K562 (cell line): Measurements from ENCODE around the gene ZNF865. TPM values are rescaled to one million over a fixed set of nuclear protein-coding genes. Genes with fewer than 3 reads are reported as not detected.

ENCODE experiments used
- CBX2 ChIP-seq: fragments of 200-600 bp; sonication (generic); IDR thresholded peaks from one replicate; pipeline ENCODE4 v1.6.1; 2012; ENCODE audit warnings: mild to moderate bottlenecking, low read length, inconsistent platforms; ENCODE audit not compliant: insufficient read depth, poor library complexity, severe bottlenecking
- CBX8 ChIP-seq: fragments of 200-600 bp; sonication (generic); IDR thresholded peaks from 2 replicates; pipeline ENCODE4 v1.6.1; 2012; ENCODE audit warnings: borderline replicate concordance, mixed run types, low read depth, mild to moderate bottlenecking, moderate library complexity, mixed read lengths, low read length, control low read depth, inconsistent platforms; ENCODE audit not compliant: poor library complexity, severe bottlenecking; ENCODE audit errors: extremely low read depth
- MXI1 ChIP-seq: IDR thresholded peaks from 2 replicates; pipeline ENCODE4 v1.6.1; 2011; ENCODE audit warnings: low read depth, mild to moderate bottlenecking, improper control_type of control experiment, low read length
- NONO ChIP-seq, 2 experiments: fragments of 200-400 bp in 1 of 2; fragments of 450-650 bp in 1 of 2; formaldehyde crosslinking in 1 of 2; IDR thresholded peaks; 2 replicates each; pipeline ENCODE4 v1.6.1; 2017; ENCODE audit warnings: low read depth in 2 of 2, mild to moderate bottlenecking in 2 of 2, moderate library complexity in 2 of 2, low read length in 1 of 2
- RBM17 ChIP-seq: fragments of 200-400 bp; formaldehyde crosslinking; IDR thresholded peaks from 2 replicates; pipeline ENCODE4 v1.6.1; 2017; ENCODE audit warnings: low read depth, mild to moderate bottlenecking, low read length, borderline replicate concordance
- ZNF431 ChIP-seq: sonication (generic); formaldehyde crosslinking; IDR thresholded peaks from 2 replicates; pipeline ENCODE4 v1.8.0; 2022; ENCODE audit warnings: mild to moderate bottlenecking, missing genetic modification reagents
- ZNF551 ChIP-seq: fragments of 250-450 bp; sonication (Bioruptor Pico); IDR thresholded peaks from 2 replicates; pipeline ENCODE4 v1.5.0; 2021; ENCODE audit warnings: mild to moderate bottlenecking, moderate library complexity
- polyA plus RNA-seq, 8 experiments: library from polyadenylated mRNA; depleted of rRNA in 4 of 8; stranded (reverse) in 5 of 8; unstranded in 3 of 8; fragments of >200 nt; fragmentation: Nextera tagmentation in 2 of 8; fragmentation: Illumina TruSeq in 1 of 8; extraction: Ambion mirVana in 2 of 8; extraction: Trizol in 1 of 8; gene quantifications; 2 replicates each; pipeline versions ENCODE4 v1.2.1 to v1.2.3, GENCODE V29; 2011 to 2014; ENCODE audit warnings: inconsistent platforms in 1 of 8, missing spikeins in 1 of 8
- total RNA-seq, 7 experiments: library from RNA; depleted of rRNA in 6 of 7; stranded (reverse); fragments of >200 nt in 6 of 7; fragmentation: Illumina TruSeq in 2 of 7; extraction: Trizol in 2 of 7; gene quantifications; 2 replicates each; pipeline versions ENCODE4 v1.2.1 to v1.2.3, GENCODE V29; 2011 to 2021; ENCODE audit warnings: low replicate concordance in 1 of 7
- TF ChIP-seq, protein P1 (sequence below): fragments of 200-600 bp; sonication (generic); IDR thresholded peaks from one replicate; pipeline ENCODE4 v1.6.1; 2012; ENCODE audit warnings: mild to moderate bottlenecking, low read depth, low read length, inconsistent platforms
- TF ChIP-seq, protein P2 (sequence below): fragments of 250-450 bp; sonication (Bioruptor Pico); IDR thresholded peaks from 2 replicates; pipeline ENCODE4 v1.5.0; 2020; ENCODE audit warnings: mild to moderate bottlenecking
- TF ChIP-seq, protein P3 (sequence below): fragments of 250-450 bp; sonication (Bioruptor Pico); IDR thresholded peaks from 2 replicates; pipeline ENCODE4 v1.8.0; 2021; ENCODE audit warnings: mild to moderate bottlenecking, moderate library complexity

ZNF865 gene
- total and polyA plus RNA-seq, 9 of the 15 experiments (the other 6 are each of a cell fraction or from before 2014, with no cell fraction given) = 0.40 to 18.8 (median 1.6) TPM; not detected in 2

DNA sequence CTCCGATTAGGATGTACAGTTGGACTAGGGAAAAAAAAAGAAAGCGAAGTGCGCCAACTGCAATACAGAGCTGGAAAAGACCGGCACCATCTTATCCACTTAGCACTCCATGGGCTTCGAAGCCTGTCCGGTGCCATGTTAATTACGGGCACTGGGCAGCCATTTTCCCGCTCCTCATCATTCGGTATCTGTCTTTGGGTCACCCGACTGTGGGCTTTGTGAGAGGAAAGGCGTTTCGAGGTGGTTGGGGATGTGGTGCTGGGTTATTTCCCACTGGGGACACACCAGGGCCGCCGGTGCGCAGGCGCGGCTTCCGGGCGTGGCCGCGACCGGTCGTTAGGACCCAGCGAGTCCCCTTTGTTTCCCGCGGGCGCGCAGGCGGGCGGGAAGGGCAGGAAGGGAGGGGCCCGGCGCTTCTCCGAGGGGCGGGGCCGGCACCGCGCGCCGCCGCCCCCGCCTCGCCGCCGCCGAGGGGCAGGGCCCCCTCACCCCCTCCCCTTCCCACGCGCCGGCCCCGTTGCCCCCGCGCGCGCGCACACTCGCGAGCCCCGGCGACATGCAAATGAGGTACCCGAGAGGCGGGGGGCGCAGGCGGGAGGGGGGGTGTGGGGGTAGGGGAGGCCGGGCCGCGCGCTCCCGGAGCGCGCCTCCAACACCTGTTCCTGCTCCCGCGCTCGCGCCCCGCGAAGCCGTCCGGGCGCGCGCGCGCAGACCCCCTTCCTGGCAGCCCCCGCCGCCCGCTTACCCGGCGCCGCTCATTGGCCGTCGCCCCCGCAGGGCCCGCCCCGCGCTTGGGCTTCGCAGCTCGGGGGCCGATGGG, 5.4 kb upstream of the ZNF865 start, which contains the start of gene ZNF524 (continued):
- TF ChIP-seq MXI1 (peak; percentile 53; the same call in 1 of the 2 replicates), NONO (IDR thresholded peaks at IDR 0.05; ENCODE audit: low read depth in 2 of 2, low read length in 1 of 2) (no peak; a peak in 1 of 4 replicates), ZNF431 (CRISPR knock-in tag) (no peak), CBX8 (no peak), RBM17 (no peak), CBX2 (no peak), ZNF551 (CRISPR knock-in tag) (no peak)
- TF ChIP-seq, protein P1, sequence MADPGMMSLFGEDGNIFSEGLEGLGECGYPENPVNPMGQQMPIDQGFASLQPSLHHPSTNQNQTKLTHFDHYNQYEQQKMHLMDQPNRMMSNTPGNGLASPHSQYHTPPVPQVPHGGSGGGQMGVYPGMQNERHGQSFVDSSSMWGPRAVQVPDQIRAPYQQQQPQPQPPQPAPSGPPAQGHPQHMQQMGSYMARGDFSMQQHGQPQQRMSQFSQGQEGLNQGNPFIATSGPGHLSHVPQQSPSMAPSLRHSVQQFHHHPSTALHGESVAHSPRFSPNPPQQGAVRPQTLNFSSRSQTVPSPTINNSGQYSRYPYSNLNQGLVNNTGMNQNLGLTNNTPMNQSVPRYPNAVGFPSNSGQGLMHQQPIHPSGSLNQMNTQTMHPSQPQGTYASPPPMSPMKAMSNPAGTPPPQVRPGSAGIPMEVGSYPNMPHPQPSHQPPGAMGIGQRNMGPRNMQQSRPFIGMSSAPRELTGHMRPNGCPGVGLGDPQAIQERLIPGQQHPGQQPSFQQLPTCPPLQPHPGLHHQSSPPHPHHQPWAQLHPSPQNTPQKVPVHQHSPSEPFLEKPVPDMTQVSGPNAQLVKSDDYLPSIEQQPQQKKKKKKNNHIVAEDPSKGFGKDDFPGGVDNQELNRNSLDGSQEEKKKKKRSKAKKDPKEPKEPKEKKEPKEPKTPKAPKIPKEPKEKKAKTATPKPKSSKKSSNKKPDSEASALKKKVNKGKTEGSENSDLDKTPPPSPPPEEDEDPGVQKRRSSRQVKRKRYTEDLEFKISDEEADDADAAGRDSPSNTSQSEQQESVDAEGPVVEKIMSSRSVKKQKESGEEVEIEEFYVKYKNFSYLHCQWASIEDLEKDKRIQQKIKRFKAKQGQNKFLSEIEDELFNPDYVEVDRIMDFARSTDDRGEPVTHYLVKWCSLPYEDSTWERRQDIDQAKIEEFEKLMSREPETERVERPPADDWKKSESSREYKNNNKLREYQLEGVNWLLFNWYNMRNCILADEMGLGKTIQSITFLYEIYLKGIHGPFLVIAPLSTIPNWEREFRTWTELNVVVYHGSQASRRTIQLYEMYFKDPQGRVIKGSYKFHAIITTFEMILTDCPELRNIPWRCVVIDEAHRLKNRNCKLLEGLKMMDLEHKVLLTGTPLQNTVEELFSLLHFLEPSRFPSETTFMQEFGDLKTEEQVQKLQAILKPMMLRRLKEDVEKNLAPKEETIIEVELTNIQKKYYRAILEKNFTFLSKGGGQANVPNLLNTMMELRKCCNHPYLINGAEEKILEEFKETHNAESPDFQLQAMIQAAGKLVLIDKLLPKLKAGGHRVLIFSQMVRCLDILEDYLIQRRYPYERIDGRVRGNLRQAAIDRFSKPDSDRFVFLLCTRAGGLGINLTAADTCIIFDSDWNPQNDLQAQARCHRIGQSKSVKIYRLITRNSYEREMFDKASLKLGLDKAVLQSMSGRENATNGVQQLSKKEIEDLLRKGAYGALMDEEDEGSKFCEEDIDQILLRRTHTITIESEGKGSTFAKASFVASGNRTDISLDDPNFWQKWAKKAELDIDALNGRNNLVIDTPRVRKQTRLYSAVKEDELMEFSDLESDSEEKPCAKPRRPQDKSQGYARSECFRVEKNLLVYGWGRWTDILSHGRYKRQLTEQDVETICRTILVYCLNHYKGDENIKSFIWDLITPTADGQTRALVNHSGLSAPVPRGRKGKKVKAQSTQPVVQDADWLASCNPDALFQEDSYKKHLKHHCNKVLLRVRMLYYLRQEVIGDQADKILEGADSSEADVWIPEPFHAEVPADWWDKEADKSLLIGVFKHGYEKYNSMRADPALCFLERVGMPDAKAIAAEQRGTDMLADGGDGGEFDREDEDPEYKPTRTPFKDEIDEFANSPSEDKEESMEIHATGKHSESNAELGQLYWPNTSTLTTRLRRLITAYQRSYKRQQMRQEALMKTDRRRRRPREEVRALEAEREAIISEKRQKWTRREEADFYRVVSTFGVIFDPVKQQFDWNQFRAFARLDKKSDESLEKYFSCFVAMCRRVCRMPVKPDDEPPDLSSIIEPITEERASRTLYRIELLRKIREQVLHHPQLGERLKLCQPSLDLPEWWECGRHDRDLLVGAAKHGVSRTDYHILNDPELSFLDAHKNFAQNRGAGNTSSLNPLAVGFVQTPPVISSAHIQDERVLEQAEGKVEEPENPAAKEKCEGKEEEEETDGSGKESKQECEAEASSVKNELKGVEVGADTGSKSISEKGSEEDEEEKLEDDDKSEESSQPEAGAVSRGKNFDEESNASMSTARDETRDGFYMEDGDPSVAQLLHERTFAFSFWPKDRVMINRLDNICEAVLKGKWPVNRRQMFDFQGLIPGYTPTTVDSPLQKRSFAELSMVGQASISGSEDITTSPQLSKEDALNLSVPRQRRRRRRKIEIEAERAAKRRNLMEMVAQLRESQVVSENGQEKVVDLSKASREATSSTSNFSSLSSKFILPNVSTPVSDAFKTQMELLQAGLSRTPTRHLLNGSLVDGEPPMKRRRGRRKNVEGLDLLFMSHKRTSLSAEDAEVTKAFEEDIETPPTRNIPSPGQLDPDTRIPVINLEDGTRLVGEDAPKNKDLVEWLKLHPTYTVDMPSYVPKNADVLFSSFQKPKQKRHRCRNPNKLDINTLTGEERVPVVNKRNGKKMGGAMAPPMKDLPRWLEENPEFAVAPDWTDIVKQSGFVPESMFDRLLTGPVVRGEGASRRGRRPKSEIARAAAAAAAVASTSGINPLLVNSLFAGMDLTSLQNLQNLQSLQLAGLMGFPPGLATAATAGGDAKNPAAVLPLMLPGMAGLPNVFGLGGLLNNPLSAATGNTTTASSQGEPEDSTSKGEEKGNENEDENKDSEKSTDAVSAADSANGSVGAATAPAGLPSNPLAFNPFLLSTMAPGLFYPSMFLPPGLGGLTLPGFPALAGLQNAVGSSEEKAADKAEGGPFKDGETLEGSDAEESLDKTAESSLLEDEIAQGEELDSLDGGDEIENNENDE = no peak
- TF ChIP-seq, protein P2, sequence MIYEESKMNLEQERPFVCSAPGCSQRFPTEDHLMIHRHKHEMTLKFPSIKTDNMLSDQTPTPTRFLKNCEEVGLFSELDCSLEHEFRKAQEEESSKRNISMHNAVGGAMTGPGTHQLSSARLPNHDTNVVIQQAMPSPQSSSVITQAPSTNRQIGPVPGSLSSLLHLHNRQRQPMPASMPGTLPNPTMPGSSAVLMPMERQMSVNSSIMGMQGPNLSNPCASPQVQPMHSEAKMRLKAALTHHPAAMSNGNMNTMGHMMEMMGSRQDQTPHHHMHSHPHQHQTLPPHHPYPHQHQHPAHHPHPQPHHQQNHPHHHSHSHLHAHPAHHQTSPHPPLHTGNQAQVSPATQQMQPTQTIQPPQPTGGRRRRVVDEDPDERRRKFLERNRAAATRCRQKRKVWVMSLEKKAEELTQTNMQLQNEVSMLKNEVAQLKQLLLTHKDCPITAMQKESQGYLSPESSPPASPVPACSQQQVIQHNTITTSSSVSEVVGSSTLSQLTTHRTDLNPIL (CRISPR knock-in tag) = no peak
- TF ChIP-seq, protein P3, sequence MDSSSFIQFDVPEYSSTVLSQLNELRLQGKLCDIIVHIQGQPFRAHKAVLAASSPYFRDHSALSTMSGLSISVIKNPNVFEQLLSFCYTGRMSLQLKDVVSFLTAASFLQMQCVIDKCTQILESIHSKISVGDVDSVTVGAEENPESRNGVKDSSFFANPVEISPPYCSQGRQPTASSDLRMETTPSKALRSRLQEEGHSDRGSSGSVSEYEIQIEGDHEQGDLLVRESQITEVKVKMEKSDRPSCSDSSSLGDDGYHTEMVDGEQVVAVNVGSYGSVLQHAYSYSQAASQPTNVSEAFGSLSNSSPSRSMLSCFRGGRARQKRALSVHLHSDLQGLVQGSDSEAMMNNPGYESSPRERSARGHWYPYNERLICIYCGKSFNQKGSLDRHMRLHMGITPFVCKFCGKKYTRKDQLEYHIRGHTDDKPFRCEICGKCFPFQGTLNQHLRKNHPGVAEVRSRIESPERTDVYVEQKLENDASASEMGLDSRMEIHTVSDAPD (CRISPR knock-in tag) = no peak
